CD4-positive, alpha-beta memory T cell (primary cell): ENCODE results near the gene MARK2. TPM values are rescaled to one million over a fixed set of nuclear protein-coding genes. Genes with fewer than 3 reads are reported as not detected.
"Not testable (repeated sequence)": the region's sequence is repeated elsewhere in the genome, so short reads cannot be mapped to it uniquely, and the experiment has no call there.

Experiments used
- CTCF ChIA-PET: fragments of 350-600 bp; sonication (Branson Sonifier 250); formaldehyde crosslinking; loops from one replicate; lab custom pipeline; 2021; ENCODE audit warnings: inconsistent platforms; ENCODE audit not compliant: partially characterized antibody; lab: Charles Lee
- POLR2A ChIA-PET: fragments of 350-600 bp; sonication (Branson Sonifier 250); formaldehyde crosslinking; loops from one replicate; lab custom pipeline; 2021; ENCODE audit not compliant: partially characterized antibody; lab: Charles Lee
- DNase-seq, 5 donors: peaks; one replicate each; pipeline versions ENCODE4 v3.0.0 to v3.0.0-alpha.2; 2020 to 2022; ENCODE audit warnings: mixed read lengths in 1 of 5
- H3K27ac ChIP-seq: one replicate; pipeline ENCODE4 v1.7.0; 2013; ENCODE audit warnings: low read depth, low read length
- H3K27me3 ChIP-seq: 2 replicates; pipeline ENCODE4 v1.7.0; 2013; ENCODE audit warnings: mild to moderate bottlenecking, low read length, moderate library complexity; ENCODE audit not compliant: insufficient read depth
- H3K36me3 ChIP-seq: 2 replicates; pipeline ENCODE4 v1.7.0; 2013; ENCODE audit warnings: mild to moderate bottlenecking, low read length, moderate library complexity; ENCODE audit not compliant: insufficient read depth
- H3K4me1 ChIP-seq: 2 replicates; pipeline ENCODE4 v1.7.0; 2013; ENCODE audit warnings: mild to moderate bottlenecking, low read length, moderate library complexity; ENCODE audit not compliant: insufficient read depth
- H3K4me3 ChIP-seq, 2 donors: one replicate each; pipeline ENCODE4 v1.7.0; 2013; ENCODE audit warnings: low read length in 2 of 2, mild to moderate bottlenecking in 1 of 2
- H3K9me3 ChIP-seq, 2 donors: one replicate each; pipeline ENCODE4 v1.7.0; 2013; ENCODE audit warnings: low read length in 2 of 2, control low read depth in 1 of 2; ENCODE audit not compliant: control insufficient read depth in 1 of 2
- H3K27ac Mint-ChIP-seq, 7 donors: one replicate each; pipeline ENCODE4 v1.8.0; 2020 to 2021; ENCODE audit warnings: mixed read lengths in 7 of 7, mild to moderate bottlenecking in 6 of 7, inconsistent platforms in 3 of 7, moderate library complexity in 3 of 7
- H3K27me3 Mint-ChIP-seq, 2 donors: one replicate each; pipeline ENCODE4 v1.8.0; 2020 to 2021; ENCODE audit warnings: mixed read lengths in 2 of 2
- H3K36me3 Mint-ChIP-seq, 2 donors: one replicate each; pipeline ENCODE4 v1.8.0; 2020 to 2021; ENCODE audit warnings: mixed read lengths in 2 of 2, inconsistent platforms in 1 of 2, mild to moderate bottlenecking in 1 of 2
- H3K4me1 Mint-ChIP-seq, 4 donors: one replicate each; pipeline ENCODE4 v1.8.0; 2020 to 2021; ENCODE audit warnings: mixed read lengths in 4 of 4, mild to moderate bottlenecking in 1 of 4
- H3K4me3 Mint-ChIP-seq, 8 donors: one replicate each; pipeline ENCODE4 v1.8.0; 2020 to 2021; ENCODE audit warnings: mixed read lengths in 8 of 8, mild to moderate bottlenecking in 7 of 8, moderate library complexity in 6 of 8, inconsistent platforms in 3 of 8
- H3K9me3 Mint-ChIP-seq, 8 donors: one replicate each; pipeline ENCODE4 v1.8.0; 2020 to 2021; ENCODE audit warnings: mixed read lengths in 8 of 8, mild to moderate bottlenecking in 5 of 8, inconsistent platforms in 3 of 8, moderate library complexity in 1 of 8
- intact Hi-C: fragments of 100-400 bp; cut with micrococcal nuclease; formaldehyde crosslinking; loops from one replicate; pipeline ENCODE4 v1.15.1; 2023
- polyA plus RNA-seq, 2 donors: library from polyadenylated mRNA; unstranded; fragments of 300-500 nt; fragmentation: Illumina TruSeq; gene quantifications; one replicate each; pipeline ENCODE4 v1.2.3, GENCODE V29; 2021
- total RNA-seq, 2 experiments: library from RNA; stranded (reverse); gene quantifications; one replicate each; pipeline ENCODE4 v1.2.3, GENCODE V29; 2021

Gene MARK2
- total and polyA plus RNA-seq, 4 experiments from 2014 or later, result 25.1 to 68.0 (median 60.4) TPM

- CTCF ChIA-PET, result interaction anchor here (1.2 to 4.3 kb wide), 2 partner anchors 17 to 21 kb away, joined by 3 to 24 read pairs; no protein-coding TSS in a partner anchor
- no peak overlapping the region for H3K4me3 ChIP-seq
- H3K27me3 Mint-ChIP-seq, result no peaks in the 10 kb centered on the region
- intact Hi-C loops, result no loop called here
- H3K4me3 Mint-ChIP-seq, result no peak overlapping the region
- no peak overlapping the region for H3K27ac ChIP-seq
- no peak for DNase-seq
- H3K4me1 ChIP-seq, result peaks cover 53% of the 10 kb centered on the region
- no peaks in the 10 kb centered on the region for H3K9me3 Mint-ChIP-seq
- no peaks in the 10 kb centered on the region for H3K27me3 ChIP-seq
- peaks cover 11 to 36% of the 10 kb centered on the region in 2 donors for H3K36me3 Mint-ChIP-seq
- no peaks in the 10 kb centered on the region for H3K9me3 ChIP-seq
- peaks cover 31 to 62% (median 44%) of the 10 kb centered on the region in 4 donors for H3K4me1 Mint-ChIP-seq
- POLR2A ChIA-PET, result interaction anchor here (1.1 kb wide), 2 partner anchors 11 to 14 kb away, joined by 3 read pairs; no protein-coding TSS in a partner anchor
- no peaks in the 10 kb centered on the region for H3K36me3 ChIP-seq
- H3K27ac Mint-ChIP-seq, result peak overlapping the region in 5 of 7 donors; percentile 18 to 75 (median 46)
Measured at GRCh38 chr11:63858628-63859550, 20.0 kb downstream of the MARK2 start.

GRCh38 chr11:63862923-63863322 lies 24.0 kb downstream of the MARK2 start:
- Mint-ChIP-seq H3K27ac (peak overlapping the region; percentile 58 to 92 (median 77)), H3K27me3 (no peaks in the 10 kb centered on the region), H3K4me3 (peak overlapping the region in 7 of 8 donors; percentile 23 to 74 (median 36)), H3K36me3 (peaks cover 3 to 25% of the 10 kb centered on the region in 2 donors), H3K4me1 (peaks cover 36 to 66% (median 52%) of the 10 kb centered on the region in 4 donors), H3K9me3 (no peaks in the 10 kb centered on the region)
- no peaks in the 10 kb centered on the region for H3K27me3 ChIP-seq
- intact Hi-C loops, result no loop called here
- CTCF ChIA-PET, result interaction anchor here (0.7 to 4.3 kb wide), 8 partner anchors 7 to 82 kb away, joined by 3 to 24 read pairs (median 4); no protein-coding TSS in a partner anchor
- POLR2A ChIA-PET, result interaction anchor here (0.6 to 6.8 kb wide), 8 partner anchors 10 to 83 kb away, joined by 3 to 46 read pairs (median 4); partner anchors contain the start of gene MARK2
- peak in 1 of 5 donors; percentile 13 for DNase-seq
- H3K27ac ChIP-seq, result no peak overlapping the region
- H3K9me3 ChIP-seq, result no peaks in the 10 kb centered on the region
- H3K36me3 ChIP-seq, result no peaks in the 10 kb centered on the region
- H3K4me1 ChIP-seq, result peaks cover 59% of the 10 kb centered on the region
- no peak overlapping the region for H3K4me3 ChIP-seq

- peaks cover 7 to 24% of the 10 kb centered on the region in 2 donors for H3K36me3 Mint-ChIP-seq
- H3K4me3 Mint-ChIP-seq, DNase-seq, H3K4me3 ChIP-seq, H3K9me3 Mint-ChIP-seq, H3K36me3 ChIP-seq, H3K27ac ChIP-seq, H3K27me3 ChIP-seq, intact Hi-C loops, H3K27me3 Mint-ChIP-seq, H3K9me3 ChIP-seq: not testable (repeated sequence)
- H3K27ac Mint-ChIP-seq, result peak overlapping the region in 2 of 7 donors; percentile 36 to 77
- CTCF ChIA-PET, result interaction anchor here (0.7 to 4.3 kb wide), 4 partner anchors 10 to 82 kb away, joined by 3 to 24 read pairs (median 8); no protein-coding TSS in a partner anchor
- POLR2A ChIA-PET, result interaction anchor here (1.0 to 6.8 kb wide), 5 partner anchors 9 to 25 kb away, joined by 3 to 46 read pairs (median 5); partner anchors contain the start of gene MARK2
- H3K4me1 Mint-ChIP-seq, result peaks cover 40 to 71% (median 57%) of the 10 kb centered on the region in 4 donors
- H3K4me1 ChIP-seq, result peaks cover 59% of the 10 kb centered on the region
Measured at GRCh38 chr11:63863620-63864019, 24.7 kb downstream of the MARK2 start.

DNA sequence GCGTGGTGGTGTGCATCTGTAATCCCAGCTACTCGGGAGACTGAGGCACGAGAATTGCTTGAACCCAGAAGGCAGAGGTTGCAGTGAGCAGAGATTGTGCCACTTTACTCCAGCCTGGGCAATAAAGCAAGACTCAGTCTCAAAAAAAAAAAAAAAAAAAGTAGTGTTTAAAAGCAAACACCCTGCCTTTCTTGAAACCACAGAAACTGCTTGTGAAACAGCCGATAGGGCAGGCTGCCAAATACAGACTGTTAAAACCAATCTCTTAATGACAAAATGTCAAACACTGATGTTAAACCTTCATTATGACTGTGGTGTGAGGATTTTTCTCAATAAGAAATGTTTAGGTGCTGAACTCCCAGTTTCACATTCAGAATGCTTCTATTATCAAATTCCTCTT lies 27.3 kb downstream of the MARK2 start:
- Mint-ChIP-seq H3K27me3 (no peaks in the 10 kb centered on the region), H3K4me1 (peaks cover 59 to 83% (median 75%) of the 10 kb centered on the region in 4 donors), H3K9me3 (no peaks in the 10 kb centered on the region), H3K27ac (peak overlapping the region; percentile 81 to 92 (median 85)), H3K4me3 (peak overlapping the region; percentile 4 to 79 (median 66)), H3K36me3 (peaks cover 4 to 18% of the 10 kb centered on the region in 2 donors)
- Histone ChIP-seq H3K27ac (peak overlapping the region; percentile 30), H3K36me3 (no peaks in the 10 kb centered on the region), H3K4me3 (no peak overlapping the region), H3K9me3 (no peaks in the 10 kb centered on the region), H3K4me1 (peaks cover 81% of the 10 kb centered on the region), H3K27me3 (no peaks in the 10 kb centered on the region)
- ChIA-PET CTCF (interaction anchor here (0.9 to 4.9 kb wide), 8 partner anchors 10 to 80 kb away, joined by 3 to 37 read pairs (median 7); partner anchors contain the start of gene MARK2), POLR2A (interaction anchor here (0.9 to 6.8 kb wide), 9 partner anchors 10 to 119 kb away, joined by 3 to 46 read pairs (median 5); partner anchors contain the start of gene MARK2)
- peak; percentile 76 to 88 (median 82) for DNase-seq
- intact Hi-C loops, result loop anchor here (1.0 to 2.0 kb wide), 2 partner anchors 22 to 27 kb away; partner anchors contain the start of gene MARK2

DNA sequence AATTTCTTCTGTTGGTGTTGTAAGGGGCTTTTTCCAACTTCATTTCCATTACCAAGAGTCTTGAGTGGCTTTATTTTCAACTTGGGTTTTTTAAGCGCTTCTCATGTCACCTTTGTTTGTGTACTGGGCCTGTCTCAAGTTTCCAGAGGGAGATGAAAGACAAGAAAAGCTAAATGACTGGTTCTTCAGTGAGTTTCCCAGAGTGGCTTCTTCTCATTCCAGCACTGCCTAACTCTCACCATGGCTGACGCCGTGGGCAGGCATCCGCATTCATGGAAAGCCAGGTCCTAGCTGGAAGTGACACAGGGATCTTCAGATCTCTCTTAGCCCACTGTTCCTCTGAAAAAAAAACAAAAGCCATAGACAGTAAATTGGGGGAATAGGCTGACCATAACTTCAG lies 28.6 kb downstream of the MARK2 start:
- H3K4me3 Mint-ChIP-seq, result peak overlapping the region in 3 of 8 donors; percentile 15 to 50 (median 31)
- CTCF ChIA-PET, result interaction anchor here (1.1 to 4.9 kb wide), 7 partner anchors 12 to 78 kb away, joined by 3 to 37 read pairs (median 6); partner anchors contain the start of gene MARK2
- H3K4me3 ChIP-seq, result no peak overlapping the region

DNA sequence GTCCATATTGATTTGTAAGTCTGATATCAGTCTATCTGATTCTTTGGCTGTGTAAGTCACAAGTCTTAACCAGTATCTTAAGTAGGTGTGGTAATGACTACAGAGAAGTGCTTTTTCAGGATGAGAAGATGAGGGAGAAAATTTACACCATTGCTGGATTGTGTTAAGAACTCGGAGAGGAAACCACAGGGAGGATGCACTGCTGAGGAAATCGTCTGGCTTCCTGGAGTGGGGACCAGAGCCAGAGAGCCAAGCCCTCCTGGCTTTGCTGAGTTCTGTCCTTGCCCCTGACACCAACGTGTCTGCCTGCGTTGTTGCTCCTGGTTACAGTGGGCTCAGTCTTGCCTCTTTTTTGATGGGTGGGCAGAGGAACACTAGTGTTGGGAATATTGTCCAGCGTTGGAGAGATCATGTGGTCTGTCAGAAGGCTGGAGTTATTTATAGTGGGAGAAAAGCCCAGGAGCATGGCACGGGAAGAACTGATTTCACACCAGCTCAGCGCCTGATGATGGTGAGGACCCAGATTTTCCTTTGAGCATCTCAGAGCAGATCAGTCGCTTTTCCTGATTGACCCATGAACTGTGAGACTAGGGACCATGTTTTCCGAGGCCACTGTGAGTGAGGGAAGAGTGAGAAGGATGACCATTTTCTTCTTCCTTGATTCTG lies 29.6 kb downstream of the MARK2 start:
- CTCF ChIA-PET, result interaction anchor here (4.9 kb wide), 1 partner anchor 30 kb away, joined by 37 read pairs; the partner anchor contains the start of gene MARK2
- intact Hi-C loops, result no loop called here
- Histone ChIP-seq H3K27me3 (no peaks in the 10 kb centered on the region), H3K36me3 (no peaks in the 10 kb centered on the region), H3K9me3 (no peaks in the 10 kb centered on the region), H3K27ac (peak overlapping the region; percentile 24), H3K4me3 (no peak overlapping the region), H3K4me1 (peaks cover 86% of the 10 kb centered on the region)
- Mint-ChIP-seq H3K36me3 (peaks cover 4 to 11% of the 10 kb centered on the region in 2 donors), H3K4me1 (peaks cover 58 to 87% (median 76%) of the 10 kb centered on the region in 4 donors), H3K27ac (peak overlapping the region; percentile 59 to 95 (median 84)), H3K4me3 (peak overlapping the region in 7 of 8 donors; percentile 45 to 86 (median 70)), H3K9me3 (no peaks in the 10 kb centered on the region), H3K27me3 (no peaks in the 10 kb centered on the region)
- POLR2A ChIA-PET, result interaction anchor here (0.6 to 3.0 kb wide), 5 partner anchors 8 to 29 kb away, joined by 3 to 28 read pairs (median 5); partner anchors contain the start of gene MARK2
- no peak for DNase-seq

More for the DNA sequence above, 28.6 kb downstream of the MARK2 start:
- peak overlapping the region in 6 of 7 donors; percentile 22 to 85 (median 80) for H3K27ac Mint-ChIP-seq
- H3K36me3 Mint-ChIP-seq, result peaks cover 4 to 16% of the 10 kb centered on the region in 2 donors
- POLR2A ChIA-PET, result interaction anchor here (0.7 to 6.8 kb wide), 6 partner anchors 10 to 75 kb away, joined by 3 to 46 read pairs (median 4); partner anchors contain the start of gene MARK2
- Histone ChIP-seq H3K4me1 (peaks cover 88% of the 10 kb centered on the region), H3K27me3 (no peaks in the 10 kb centered on the region), H3K9me3 (no peaks in the 10 kb centered on the region), H3K27ac (peak overlapping the region; percentile 30), H3K36me3 (no peaks in the 10 kb centered on the region)
- intact Hi-C loops, result loop anchor here (2.0 kb wide), 1 partner anchor 29 kb away; the partner anchor contains the start of gene MARK2
- DNase-seq, result no peak
- H3K9me3 Mint-ChIP-seq, result no peaks in the 10 kb centered on the region
- no peaks in the 10 kb centered on the region for H3K27me3 Mint-ChIP-seq
- peaks cover 63 to 87% (median 78%) of the 10 kb centered on the region in 4 donors for H3K4me1 Mint-ChIP-seq
